Brain microvascular endothelial cell (primary cell): Measurements from ENCODE around the gene METTL5.

Source experiments
- DNase-seq: peaks from one replicate; pipeline ENCODE4 v3.0.0-alpha.2; 2020
- H3K27ac ChIP-seq: fragments of 250-450 bp; sonication (Bioruptor Pico); 2 replicates; pipeline ENCODE4 v1.5.1; 2020; ENCODE audit warnings: mild to moderate bottlenecking, moderate library complexity
- H3K27me3 ChIP-seq: fragments of 250-450 bp; sonication (Bioruptor Pico); replicated peaks from 2 replicates; pipeline ENCODE4 v1.5.1; 2020; ENCODE audit warnings: mild to moderate bottlenecking
- H3K36me3 ChIP-seq: fragments of 250-450 bp; sonication (Bioruptor Pico); replicated peaks from 2 replicates; pipeline ENCODE4 v1.5.1; 2020; ENCODE audit warnings: mild to moderate bottlenecking
- H3K4me3 ChIP-seq: 2 replicates; pipeline ENCODE4 v1.5.1; 2011; ENCODE audit warnings: low read depth, mild to moderate bottlenecking, control low read depth, low read length, moderate library complexity
- in situ Hi-C: cut with HindIII; loops from 2 replicates; pipeline ENCODE4 v1.10.0; 2017; ENCODE audit warnings: low sequenced_read_pairs, low pct_ligation_motif_present
- TF ChIP-seq, protein P1 (sequence below): IDR thresholded peaks from 2 replicates; pipeline ENCODE4 v1.5.1; 2011; ENCODE audit warnings: low read depth, mild to moderate bottlenecking, moderate library complexity, low read length, control low read depth, inconsistent platforms; ENCODE audit errors: missing control alignments

METTL5 gene

DNA sequence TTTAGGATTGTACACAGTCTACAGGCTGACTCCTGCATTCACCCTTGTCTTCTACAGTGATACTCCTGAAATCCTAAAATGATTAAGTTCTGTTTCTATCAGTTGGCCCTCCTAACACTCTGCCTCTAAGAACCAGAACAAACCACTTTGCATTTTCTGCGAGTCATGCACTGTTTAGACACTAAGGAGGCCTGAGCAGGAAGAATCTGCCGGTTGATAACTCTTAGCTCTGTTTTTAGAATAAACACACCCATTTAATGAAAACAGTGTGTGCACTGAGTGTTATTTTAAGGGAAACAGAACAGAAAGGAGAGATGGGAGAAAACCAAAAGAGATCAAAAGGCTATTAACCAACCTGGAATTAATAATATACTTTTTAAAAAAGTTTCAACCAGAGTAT, 48.9 kb downstream of the METTL5 start:
- no peak overlapping the region for H3K4me3 ChIP-seq
- no peaks in the 10 kb centered on the region for H3K36me3 ChIP-seq
- H3K27ac ChIP-seq: peak overlapping the region; percentile 11
- in situ Hi-C loops: no loop called here
- DNase-seq: peak; percentile 46
- TF ChIP-seq, protein P1, sequence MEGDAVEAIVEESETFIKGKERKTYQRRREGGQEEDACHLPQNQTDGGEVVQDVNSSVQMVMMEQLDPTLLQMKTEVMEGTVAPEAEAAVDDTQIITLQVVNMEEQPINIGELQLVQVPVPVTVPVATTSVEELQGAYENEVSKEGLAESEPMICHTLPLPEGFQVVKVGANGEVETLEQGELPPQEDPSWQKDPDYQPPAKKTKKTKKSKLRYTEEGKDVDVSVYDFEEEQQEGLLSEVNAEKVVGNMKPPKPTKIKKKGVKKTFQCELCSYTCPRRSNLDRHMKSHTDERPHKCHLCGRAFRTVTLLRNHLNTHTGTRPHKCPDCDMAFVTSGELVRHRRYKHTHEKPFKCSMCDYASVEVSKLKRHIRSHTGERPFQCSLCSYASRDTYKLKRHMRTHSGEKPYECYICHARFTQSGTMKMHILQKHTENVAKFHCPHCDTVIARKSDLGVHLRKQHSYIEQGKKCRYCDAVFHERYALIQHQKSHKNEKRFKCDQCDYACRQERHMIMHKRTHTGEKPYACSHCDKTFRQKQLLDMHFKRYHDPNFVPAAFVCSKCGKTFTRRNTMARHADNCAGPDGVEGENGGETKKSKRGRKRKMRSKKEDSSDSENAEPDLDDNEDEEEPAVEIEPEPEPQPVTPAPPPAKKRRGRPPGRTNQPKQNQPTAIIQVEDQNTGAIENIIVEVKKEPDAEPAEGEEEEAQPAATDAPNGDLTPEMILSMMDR: no peak
- H3K27me3 ChIP-seq: no peaks in the 10 kb centered on the region

DNA sequence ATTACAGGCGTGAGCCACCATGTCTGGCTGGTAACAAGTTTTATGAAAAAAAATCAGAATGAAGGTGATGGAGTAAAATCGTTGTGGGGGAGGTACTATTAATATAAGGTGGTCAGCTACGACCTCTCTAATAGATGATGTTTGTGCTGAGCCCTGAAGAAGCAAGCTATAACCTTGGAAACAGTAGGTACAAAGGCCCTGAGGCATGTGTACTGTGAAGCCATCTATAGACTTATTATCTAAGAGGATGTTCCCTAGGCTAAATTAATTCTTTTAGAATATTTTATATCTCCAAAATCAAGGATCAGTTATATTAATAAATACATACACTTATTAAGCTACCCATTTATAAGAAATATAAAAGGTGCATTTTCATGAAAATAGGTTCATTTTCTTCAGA, 49.4 kb downstream of the METTL5 start:
- TF ChIP-seq, protein P1: no peak
- Histone ChIP-seq H3K36me3 (no peaks in the 10 kb centered on the region), H3K27me3 (no peaks in the 10 kb centered on the region), H3K27ac (peak overlapping the region; percentile 11), H3K4me3 (no peak overlapping the region)
- in situ Hi-C loops: no loop called here
- DNase-seq: no peak

DNA sequence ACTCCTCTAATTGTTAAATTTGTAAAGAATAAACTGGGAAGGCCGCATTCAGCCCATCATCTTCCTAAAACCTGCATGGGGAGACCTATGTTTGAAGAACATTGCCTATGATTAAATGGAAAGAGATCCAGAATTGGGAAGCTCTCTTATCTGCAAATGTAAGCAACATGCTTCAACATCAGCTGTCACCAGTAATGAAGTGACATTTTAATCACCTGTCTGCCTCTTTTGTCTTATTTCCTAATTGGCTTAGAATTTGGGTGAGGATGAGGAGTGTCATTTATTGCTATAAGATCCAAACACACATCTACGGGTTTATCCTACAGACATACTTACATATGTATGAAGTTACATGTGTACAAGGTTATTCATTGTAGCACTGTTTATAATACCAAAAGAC, 52.1 kb downstream of the METTL5 start:
- in situ Hi-C loops: no loop called here
- H3K4me3 ChIP-seq: no peak overlapping the region
- H3K36me3 ChIP-seq: no peaks in the 10 kb centered on the region
- no peak for DNase-seq
- H3K27ac ChIP-seq: no peak overlapping the region
- TF ChIP-seq, protein P1: no peak
- peaks cover 3% of the 10 kb centered on the region for H3K27me3 ChIP-seq

DNA sequence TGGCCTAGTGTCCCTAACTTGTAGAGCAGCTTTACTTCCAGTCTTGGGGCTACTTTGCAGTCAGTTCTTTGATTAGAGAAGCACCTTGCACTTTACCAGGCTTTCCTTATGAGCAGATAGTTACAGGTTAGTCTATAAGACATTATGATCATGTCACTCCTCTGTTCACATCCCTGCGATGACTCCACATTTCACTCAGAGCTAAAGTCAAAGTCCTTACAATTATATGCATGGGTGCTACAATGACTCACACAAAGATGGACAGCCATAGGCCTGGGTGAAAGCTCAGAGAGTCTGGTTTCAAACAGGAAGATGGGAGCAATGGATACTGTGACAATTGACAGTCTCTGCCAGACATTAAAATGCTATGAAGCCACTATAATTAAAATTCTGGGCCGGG, 53.1 kb downstream of the METTL5 start:
- no peak for DNase-seq
- TF ChIP-seq, protein P1: no peak
- Histone ChIP-seq H3K27ac (no peak overlapping the region), H3K4me3 (no peak overlapping the region), H3K27me3 (peaks cover 5% of the 10 kb centered on the region), H3K36me3 (no peaks in the 10 kb centered on the region)
- in situ Hi-C loops: no loop called here

DNA sequence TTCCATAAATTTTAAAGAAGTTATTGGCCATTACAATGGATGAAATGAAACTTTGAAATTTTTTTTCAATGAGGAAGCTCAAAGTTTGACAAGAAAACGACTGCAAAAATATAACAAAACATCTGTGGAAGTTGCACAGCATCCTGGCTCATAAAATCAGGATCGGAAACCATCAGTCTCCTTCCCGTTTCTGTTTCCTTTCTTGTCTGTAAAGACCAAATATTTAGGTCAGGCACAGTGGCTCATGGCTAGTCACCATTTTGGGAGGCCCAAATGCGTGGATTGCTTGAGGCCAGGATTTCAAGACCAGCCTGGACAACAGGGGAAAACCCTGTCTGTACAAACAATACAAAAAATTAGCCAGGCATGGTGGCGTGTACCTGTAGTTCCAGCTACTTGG, 53.7 kb downstream of the METTL5 start:
- Histone ChIP-seq H3K27me3 (peaks cover 5% of the 10 kb centered on the region), H3K36me3 (no peaks in the 10 kb centered on the region), H3K27ac (no peak overlapping the region), H3K4me3 (no peak overlapping the region)
- DNase-seq: no peak
- TF ChIP-seq, protein P1: no peak
- in situ Hi-C loops: no loop called here

DNA sequence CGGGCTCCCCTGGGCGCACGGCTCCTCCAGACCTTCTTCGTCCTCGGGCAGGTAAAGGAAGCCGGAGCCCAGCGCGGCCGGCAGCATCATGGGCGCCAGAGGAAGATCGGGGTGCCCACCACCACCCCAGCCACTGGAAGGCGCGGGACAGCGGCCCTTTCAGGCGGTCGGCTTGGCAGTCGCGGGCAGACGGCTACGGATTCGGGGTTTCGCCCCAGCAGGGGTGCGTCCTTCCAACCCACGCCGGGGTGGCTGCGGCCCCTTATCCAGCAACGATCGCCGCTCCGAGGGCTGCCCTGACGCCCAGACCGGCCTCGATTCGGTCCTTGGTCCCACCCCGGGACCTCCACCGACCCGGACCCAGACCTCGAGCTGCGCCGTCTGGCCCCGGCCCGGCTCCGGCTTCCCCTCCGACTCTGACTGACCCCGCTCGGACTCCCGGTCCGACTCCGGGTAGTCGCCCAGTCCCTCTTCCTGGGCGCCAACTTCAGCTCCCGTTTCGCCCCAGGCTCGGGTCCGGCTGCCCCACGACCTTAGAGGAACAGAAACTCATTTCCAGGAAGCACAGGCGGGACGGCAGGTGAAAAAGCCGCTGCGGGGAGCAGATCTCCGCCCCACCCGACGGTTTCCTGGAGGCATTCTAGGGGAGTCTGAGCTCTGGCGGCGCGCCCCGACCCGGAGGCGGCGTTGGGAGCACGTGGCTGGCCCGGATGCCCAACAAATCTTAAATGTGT, 56.3 kb downstream of the METTL5 start:
- in situ Hi-C loops: no loop called here
- TF ChIP-seq, protein P1: no peak
- Histone ChIP-seq H3K27ac (no peak overlapping the region), H3K4me3 (peak overlapping the region; percentile 45), H3K27me3 (peaks cover 5% of the 10 kb centered on the region), H3K36me3 (no peaks in the 10 kb centered on the region)
- no peak for DNase-seq
